ENCODE measurements around the gene HSPA2.

GRCh38 chr14:64516969-64517368 lies 23.6 kb upstream of the HSPA2 start:
- TF ChIP-seq CTCF (conservative IDR thresholded peaks at IDR 0.05; ENCODE audit: low read depth, low read length) (no peak), USF2 (IDR thresholded peaks at IDR 0.05; ENCODE audit: low read depth, low read length) (no peak), POLR2A (IDR thresholded peaks at IDR 0.05; ENCODE audit: low read depth, low read length) (no peak), FOS (IDR thresholded peaks at IDR 0.05; ENCODE audit: low read depth, low read length) (no peak), RAD21 (IDR thresholded peaks at IDR 0.05; ENCODE audit: low read length) (no peak), RFX5 (IDR thresholded peaks at IDR 0.05; ENCODE audit: low read depth, low read length) (no peak), MAFK (IDR thresholded peaks at IDR 0.05; ENCODE audit: low read depth, low read length) (no peak), BHLHE40 (IDR thresholded peaks at IDR 0.05; ENCODE audit: low read depth, low read length) (no peak), ELK1 (IDR thresholded peaks at IDR 0.05; ENCODE audit: borderline replicate concordance, low read depth, low read length) (no peak), RCOR1 (IDR thresholded peaks at IDR 0.05; ENCODE audit: insufficient replicate concordance, low read length) (no peak), MAZ (IDR thresholded peaks at IDR 0.05; ENCODE audit: borderline replicate concordance, low read depth, low read length) (no peak), SMC3 (IDR thresholded peaks at IDR 0.05; ENCODE audit: low read depth, low read length) (no peak), CEBPB (IDR thresholded peaks at IDR 0.05; ENCODE audit: low read depth, low read length) (no peak), CHD1 (IDR thresholded peaks at IDR 0.05; ENCODE audit: low read depth, low read length) (no peak)
